Cardiac septum (tissue), 1 donor: ENCODE measurements around the gene CFAP92. TPM values are rescaled to one million over a fixed set of nuclear protein-coding genes. Genes with fewer than 3 reads are reported as not detected.
"Not testable (repeated sequence)": the region's sequence is repeated elsewhere in the genome, so short reads cannot be mapped to it uniquely, and the experiment has no call there.

Source experiments
- DNase-seq: peaks from one replicate; pipeline ENCODE4 v3.0.0-alpha.2; 2020; ENCODE audit warnings: low spot score
- intact Hi-C: fragments of 100-400 bp; cut with DNase I; formaldehyde crosslinking; loops from one replicate; pipeline ENCODE4 v1.14.0; 2022
- total RNA-seq: library from RNA; stranded (reverse); fragmentation: NEBNext Ultra II Directional; extraction: Animal tissue kit (Norgen Biotek cat#: 25700); gene quantifications from one replicate; pipeline ENCODE4 v1.2.1, GENCODE V29; 2021
- donor health status: DM: no; HTN: no; CAD: no.

Gene CFAP92
- total RNA-seq, 1 donor from 2014 or later: 0.27 TPM

DNA sequence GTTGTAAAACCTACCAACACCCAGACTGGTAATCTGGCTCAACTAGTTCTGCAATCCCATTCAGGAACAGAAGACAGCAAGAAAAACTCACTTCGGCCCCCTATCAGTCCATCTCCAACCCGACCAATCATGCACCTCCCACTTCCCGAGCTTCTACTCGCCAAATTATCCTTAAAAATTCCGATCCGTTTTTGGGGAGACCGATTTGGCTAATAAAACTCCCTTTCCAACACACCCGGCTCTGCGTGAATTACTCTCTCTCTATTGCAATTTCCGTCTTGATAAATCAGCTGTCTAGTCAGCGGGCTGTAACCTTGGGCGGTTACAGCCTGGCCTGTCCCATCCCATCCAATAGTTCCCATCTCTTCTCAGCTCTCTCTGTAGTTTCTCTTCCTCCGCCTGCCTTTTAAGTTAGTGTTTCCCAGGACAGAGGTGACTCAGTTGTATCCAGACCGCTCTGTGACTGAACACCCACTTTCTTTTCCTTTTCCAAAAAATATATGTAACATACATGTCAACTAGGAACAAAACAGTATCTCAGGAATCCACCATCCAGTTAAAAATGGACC lies 115.2 kb downstream of the CFAP92 start:
- no peak for DNase-seq
- intact Hi-C loops: loop anchor here (2.0 to 10.0 kb wide), 2 partner anchors 194 to 262 kb away; no protein-coding TSS in a partner anchor

DNA sequence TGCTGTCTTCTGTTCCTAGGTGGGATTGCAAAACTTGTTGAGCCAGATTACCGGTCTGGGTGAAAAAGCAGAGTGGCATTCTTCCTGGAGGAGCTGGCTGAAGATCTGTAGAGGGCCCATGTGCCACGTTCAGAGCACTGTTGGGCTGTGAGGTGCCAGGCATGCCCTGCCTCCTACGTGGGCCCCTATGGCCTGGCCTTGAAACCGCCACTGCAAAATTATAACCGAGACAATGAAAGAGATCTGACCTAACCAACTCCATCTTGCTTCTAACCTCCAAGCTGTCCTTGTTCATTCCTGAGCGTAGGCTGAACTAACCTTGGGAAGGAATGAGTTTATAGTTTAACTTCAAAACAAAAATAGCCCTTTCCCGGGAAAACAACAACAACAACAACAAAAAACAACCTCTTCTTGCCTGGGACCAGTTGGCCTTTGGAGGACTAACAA lies 115.8 kb downstream of the CFAP92 start:
- DNase-seq: no peak
- intact Hi-C loops: loop anchor here (2.0 to 10.0 kb wide), 2 partner anchors 193 to 261 kb away; no protein-coding TSS in a partner anchor

DNA sequence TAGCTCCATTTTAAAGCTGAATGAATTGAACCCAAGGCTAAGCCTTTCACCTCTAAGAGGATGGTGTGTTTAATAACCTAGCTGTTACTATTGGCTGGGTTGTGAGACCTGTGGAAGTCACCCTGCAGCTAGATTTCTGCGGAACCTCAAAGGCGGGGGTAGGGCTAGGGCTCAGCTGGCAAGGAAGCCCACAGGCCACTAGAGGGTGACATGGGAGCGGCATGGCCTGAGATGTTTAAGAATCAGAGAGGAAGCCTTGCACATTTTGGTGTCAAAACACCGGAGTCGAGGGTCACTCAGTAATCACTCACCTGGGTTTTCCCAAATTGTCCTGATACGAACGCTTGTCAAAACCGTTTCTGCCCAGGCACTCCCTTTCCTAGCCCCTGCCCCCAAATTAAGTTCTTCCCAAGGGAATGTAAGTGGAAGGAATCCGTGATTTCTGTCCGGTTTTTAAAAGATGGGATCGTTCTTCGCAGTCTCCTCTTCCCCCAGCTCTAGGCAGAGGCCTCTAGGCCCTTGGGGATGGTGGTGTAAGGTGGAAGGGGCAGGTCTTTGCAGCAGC lies 118.2 kb downstream of the CFAP92 start:
- intact Hi-C loops: loop anchor here (10.0 kb wide), 1 partner anchor 191 kb away; no protein-coding TSS in a partner anchor
- no peak for DNase-seq

DNA sequence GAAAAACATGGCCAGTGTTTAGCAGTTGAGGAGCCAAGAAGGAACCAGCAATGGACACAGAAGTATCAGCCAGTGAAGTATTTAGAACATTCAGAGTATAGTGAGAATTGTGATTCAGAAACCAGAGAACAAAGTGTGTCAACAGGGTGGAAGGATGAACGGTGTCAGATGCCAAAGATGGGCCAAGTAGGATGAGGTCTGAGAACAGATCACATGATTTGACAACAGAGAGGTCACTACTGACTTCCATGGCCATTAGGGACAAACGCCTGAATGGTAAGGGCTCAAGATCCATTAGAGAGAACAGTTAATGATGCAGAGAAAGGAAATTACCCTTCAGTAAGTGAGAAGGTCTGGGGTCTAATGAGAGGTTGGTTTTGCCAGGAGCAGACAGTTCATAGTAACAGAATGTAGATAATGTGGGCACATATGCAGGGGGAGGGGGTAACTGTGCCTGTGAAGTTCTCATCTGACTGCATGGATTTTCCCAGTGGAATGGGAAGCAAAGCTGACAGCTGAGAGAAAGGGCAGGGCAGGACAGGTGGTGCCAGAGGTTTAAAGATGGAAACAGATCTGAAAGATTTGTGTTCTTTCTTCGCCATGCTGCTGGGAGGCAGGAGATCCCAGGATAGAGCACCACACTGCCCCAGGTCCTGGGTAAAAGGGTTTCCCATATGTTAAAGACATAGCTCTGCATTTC lies 119.2 kb downstream of the CFAP92 start:
- intact Hi-C loops: loop anchor here (10.0 kb wide), 1 partner anchor 190 kb away; no protein-coding TSS in a partner anchor
- no peak for DNase-seq

DNA sequence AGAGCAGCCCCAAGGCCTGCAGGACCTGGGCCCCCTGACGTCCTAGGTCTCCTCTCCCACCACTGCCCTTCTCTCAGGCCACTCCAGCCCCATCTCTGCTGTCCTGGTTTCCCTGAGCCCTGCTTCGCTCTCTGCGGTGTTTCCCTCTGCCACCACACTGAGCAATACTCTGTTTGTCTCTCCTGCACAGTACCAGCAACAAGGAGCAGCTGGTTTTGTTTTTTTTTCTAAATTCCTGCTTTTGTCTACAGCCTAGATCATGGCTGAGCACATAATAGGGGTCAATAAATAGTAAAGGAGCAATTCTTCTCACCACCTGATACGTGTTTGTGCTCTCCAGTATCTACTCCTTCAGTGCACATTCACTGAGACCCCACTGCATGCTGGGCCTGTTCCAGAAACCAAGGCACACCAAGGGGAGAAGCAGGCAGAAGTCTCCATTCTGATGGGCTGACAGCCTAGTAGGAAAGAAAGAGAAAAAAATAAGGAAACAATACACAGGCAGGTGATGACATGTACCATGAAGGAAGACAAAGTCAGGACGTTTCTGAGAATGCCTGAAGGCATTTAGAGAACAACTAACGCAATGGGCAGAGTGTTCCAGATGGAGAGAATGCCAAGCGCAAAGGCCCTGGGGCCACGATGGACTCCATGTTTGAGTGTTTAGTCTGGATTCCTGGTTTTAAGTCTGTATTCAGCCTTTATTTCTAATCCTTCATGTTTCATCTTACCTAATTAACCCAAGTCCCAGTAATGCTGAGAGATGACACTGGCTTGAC lies 120.4 kb downstream of the CFAP92 start:
- no peak for DNase-seq
- intact Hi-C loops: loop anchor here (10.0 kb wide), 1 partner anchor 189 kb away; no protein-coding TSS in a partner anchor

DNA sequence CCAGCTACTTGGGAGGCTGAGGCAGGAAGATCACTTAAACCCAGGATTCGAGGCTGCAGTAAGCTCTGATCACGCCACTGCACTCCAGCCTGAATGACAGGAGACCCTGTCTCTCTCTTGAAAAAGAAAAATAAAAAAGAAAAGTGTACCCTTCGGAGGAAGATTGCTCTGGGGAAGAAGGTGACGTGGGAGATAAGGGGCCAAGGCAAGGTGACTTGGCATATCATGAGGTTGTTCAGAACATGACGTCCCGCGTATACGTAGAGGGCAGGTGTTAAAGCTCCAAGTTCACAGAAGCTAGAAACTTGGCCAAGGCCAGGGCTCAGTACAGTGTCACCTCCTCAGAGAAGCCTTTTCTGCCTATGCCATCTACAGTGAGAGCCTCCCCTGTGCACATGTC lies 121.1 kb downstream of the CFAP92 start:
- intact Hi-C loops: loop anchor here (10.0 kb wide), 1 partner anchor 188 kb away; no protein-coding TSS in a partner anchor
- no peak for DNase-seq

DNA sequence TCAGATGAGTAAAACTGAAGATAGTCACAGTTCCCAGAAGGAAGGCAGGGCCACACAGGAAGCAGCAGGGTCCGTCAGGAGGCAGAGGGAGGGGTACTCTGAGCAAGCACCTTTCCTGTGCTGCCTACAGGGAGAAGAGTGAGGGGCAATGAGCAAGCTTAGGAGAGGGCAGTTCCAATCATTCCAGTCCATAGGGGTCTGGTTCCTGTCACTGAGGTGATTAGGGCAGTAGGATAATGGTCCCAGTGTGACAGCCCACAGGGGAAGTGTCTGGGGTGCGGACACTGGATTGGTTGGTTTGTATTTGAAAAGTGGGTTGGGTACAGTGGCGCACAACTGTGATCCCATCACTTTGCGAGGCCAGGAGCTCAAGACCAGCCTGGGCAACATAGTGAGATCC lies 121.6 kb downstream of the CFAP92 start:
- intact Hi-C loops: loop anchor here (10.0 kb wide), 1 partner anchor 187 kb away; no protein-coding TSS in a partner anchor
- DNase-seq: no peak

DNA sequence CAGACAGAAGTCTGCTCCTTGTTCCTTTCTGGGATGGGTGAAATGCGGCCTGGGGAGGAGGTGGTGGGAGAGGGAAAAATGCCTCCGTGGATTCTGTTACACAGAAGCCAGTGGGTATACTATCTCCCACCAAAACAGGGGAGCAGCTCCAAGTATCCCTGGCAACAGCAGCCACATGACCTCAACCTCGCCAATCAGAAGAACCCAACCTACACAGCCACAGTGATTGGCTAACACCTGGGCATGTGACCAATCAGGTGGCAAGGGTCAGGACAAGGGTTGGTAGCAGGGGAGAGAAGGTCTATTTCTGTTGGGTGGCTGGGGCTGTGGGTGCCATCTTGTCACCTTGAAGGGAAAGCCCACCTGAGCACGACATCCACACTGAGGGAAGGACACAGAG lies 123.5 kb downstream of the CFAP92 start:
- DNase-seq: no peak

DNA sequence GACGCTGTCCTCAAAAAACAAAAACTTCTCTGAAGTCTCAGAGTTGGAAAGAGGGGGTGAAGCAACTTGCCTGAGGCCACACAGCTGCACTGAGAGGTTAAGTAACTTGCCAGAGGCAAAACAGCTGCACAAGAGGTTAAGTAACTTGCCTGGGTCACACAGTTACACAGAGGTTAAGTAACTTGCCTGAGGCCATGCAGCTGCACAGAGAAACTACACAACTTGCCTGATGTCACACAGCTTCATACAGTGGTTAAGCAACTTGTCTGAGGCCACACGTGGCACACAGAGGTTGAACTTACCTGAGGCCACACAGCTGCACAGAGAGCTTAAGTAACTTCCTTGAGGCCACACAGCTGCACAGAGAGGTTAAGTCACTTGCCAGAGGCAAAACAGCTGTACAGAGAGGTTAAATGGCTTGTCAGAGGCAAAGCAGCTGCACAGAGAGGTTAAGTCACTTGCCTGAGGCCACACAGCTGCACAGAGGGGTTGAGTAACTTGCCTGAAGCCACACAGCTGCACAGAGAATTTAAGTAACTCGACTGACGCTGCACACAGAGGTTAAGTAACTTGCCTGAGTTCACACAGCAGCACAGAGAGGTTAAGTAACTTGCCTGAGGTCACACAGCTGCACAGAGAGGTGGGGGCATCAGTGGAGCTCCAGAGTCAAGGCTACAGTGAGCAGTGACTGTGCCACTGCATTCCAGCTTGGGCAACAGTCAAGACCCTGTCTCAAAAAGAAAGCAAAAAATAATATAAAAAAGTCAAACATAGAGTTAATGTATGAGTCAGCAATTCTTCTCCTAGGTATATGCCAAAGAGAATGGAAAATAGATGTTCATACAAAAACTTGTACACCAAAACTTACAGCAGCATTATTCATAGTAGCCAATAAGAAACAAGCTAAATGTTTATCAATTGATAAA lies 126.4 kb downstream of the CFAP92 start:
- intact Hi-C loops: no loop called here
- no peak for DNase-seq

More for the DNA sequence above, 123.5 kb downstream of the CFAP92 start:
- intact Hi-C loops: loop anchor here (10.0 kb wide), 1 partner anchor 186 kb away; no protein-coding TSS in a partner anchor

DNA sequence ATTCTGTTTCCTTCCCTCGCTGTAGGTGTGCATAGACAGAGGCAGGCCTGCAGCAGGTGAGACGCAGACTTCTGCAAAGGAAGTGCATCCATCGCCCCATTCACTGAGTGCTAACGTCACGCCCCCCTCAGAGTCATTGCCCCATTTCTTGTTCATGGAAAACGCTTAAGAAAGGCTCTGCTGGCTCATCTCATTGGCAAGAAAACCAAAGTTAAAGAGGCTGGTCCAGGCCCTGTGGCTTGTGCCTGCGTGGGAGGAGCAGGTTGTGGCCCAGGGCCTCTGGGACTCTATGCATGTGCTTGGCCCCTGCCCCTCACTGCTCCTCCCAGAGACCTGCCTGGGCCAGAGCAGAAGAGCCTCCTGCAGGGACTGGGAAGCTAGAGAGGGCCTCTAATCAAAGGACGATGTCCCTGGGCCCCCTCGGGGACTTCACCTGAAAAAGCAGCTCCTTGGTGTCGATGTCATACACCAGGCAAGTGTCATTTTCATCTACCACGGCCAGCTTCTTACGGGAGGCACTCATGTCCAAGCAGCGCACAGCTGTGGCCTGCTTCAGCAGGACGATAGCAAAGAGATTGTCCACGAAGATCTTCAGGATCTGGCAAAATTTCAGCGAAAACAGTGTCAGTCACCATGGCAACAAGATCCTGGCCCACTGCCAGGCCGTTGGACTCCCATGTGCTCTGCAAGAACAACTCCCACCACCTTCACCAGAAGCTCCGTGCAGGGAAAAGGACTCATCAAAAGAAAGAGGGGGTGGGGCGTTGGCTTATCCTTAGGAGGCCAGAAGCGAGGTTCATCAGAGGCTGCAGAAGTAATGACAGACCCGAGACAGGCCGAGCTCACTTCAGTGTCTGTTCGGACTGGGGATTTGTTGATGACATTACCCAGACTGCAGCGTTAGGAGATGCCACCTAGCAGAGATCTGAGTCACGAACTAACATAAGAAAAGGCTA lies 128.7 kb downstream of the CFAP92 start:
- intact Hi-C loops, DNase-seq: not testable (repeated sequence)

DNA sequence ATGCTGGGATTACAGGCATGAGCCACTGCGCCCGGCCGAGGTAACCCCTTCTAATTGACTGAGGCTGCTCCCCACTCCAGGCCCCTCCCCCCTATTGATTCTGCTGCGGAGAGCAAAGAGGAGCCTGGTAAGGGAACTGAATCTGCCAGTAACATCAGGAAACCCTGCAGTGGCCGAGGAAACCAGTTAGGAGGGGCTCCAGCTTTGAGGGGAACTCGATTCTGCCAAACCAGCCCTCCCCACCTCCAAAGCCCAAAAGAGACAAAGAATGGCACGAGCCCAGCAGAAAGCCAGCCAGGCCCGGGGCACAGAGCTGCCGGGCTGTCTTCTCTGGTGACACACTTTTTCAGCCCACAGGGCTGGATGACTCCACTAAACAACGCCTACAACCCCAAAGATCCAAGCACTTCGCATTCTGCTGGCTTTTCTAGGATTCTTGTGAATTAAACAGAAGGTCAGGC lies 129.5 kb downstream of the CFAP92 start:
- intact Hi-C loops: no loop called here
- DNase-seq: no peak

DNA sequence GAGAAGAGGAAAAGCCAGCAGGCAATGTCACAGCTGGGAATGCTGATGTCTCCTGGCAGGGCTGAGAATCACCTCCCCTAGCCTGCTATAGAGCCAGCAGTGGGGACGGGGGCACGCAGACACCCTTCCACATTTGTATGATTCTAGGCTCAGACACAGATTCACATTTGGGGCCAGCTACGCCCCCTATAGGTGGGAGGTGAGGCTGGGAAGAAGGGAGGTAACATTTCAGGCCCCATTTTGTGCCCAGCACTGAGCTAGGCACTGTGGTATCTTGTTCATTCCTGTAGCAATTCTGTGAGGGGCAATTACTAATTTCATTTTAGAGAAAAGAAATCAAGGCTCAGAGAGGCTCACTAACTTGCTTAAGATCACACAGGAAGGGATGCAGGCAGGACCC lies 130.3 kb downstream of the CFAP92 start:
- DNase-seq: no peak
- intact Hi-C loops: no loop called here

DNA sequence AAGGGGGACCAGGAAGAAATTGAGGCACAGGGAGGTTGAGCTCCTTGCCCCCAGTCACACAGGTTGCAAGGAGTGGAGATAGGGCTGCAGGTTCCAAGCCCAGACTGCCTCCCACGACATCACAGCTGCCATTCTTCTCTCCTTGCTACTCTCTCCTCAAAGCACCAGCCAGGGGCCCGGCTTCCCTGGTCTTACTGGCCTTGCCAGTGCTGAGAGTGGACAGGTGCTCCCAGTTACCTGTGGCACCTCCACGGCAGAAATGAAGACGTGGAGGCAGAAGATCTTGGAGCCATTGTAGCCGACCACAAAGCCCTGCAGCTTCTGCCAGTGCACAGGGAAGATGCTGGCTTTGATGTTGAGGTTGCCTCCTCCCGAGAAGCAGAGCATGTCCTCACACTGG lies 132.4 kb downstream of the CFAP92 start:
- no peak for DNase-seq
- intact Hi-C loops: no loop called here

Other genes with a start within 250 kb of the CFAP92 start
- 29.3 TPM for gene ACAD9, start 114.5 kb downstream of the CFAP92 start, total RNA-seq
- gene EFCC1, start 7.2 kb upstream of the CFAP92 start, total RNA-seq: 1.7 TPM
- gene GP9, start 66.7 kb upstream of the CFAP92 start, total RNA-seq: 0.27 TPM
- 3.4 TPM for gene RAB43, start 127.7 kb upstream of the CFAP92 start, total RNA-seq
- 23.9 TPM for gene ISY1, start 167.0 kb upstream of the CFAP92 start, total RNA-seq
- gene CNBP, start 189.8 kb upstream of the CFAP92 start, total RNA-seq: 458 TPM